ENCODE data around the gene IZUMO3.

DNA sequence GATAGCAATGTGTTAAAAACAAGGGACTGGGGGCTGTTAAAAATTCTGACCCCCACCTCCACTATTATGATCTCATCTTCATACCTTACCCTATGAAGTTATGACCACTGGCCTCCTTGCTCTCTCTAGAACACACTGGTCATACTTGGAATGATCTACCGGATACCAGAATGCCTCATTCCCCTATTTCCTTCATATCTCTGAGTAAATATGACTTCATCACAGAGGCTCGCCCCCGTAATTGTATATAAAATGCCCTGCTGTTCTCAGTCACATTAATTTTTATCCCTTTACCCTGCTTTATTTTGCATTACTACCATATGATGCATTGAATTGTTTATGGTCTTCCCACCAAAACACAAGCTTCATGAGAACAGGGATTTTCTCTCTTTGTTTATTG, 29.2 kb downstream of the IZUMO3 start:
- TF ChIP-seq CTCF (IDR thresholded peaks at IDR 0.05; ENCODE audit: low read depth, low read length) (no peak), POLR2A (IDR thresholded peaks at IDR 0.05; ENCODE audit: extremely low read depth, insufficient read length) (no peak), MYC (IDR thresholded peaks at IDR 0.05; ENCODE audit: low read depth, low read length) (no peak)
- TF ChIP-seq, protein P1, sequence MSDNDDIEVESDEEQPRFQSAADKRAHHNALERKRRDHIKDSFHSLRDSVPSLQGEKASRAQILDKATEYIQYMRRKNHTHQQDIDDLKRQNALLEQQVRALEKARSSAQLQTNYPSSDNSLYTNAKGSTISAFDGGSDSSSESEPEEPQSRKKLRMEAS (IDR thresholded peaks at IDR 0.05; ENCODE audit: low read depth, low read length), result no peak

All from NB4 (cell line).